GM18519 (cell line): ENCODE data around the gene ASPSCR1.

Experiments
- ATAC-seq: cut with Tn5 transposase; IDR thresholded peaks from one replicate; pipeline ENCODE4 v1.9.1; 2021; ENCODE audit warnings: mild to moderate bottlenecking, moderate library complexity; ENCODE audit not compliant: unreplicated experiment, low FRiP score

Gene ASPSCR1

GRCh38 chr17:81977211-81977808 is at the start of gene ASPSCR1:
Gene ASPSCR1, plus strand, starts transcription at chr17:81977629. Its CDS starts 18 bp downstream, at chr17:81977647.
- peak; percentile 60 for ATAC-seq

- ATAC-seq = peak; percentile 47
These were observed 49.5 kb upstream of the ASPSCR1 start, which contains the start of gene MAFG for GRCh38 chr17:81927653-81928543. Gene MAFG, minus strand, starts transcription at chr17:81927735. Its CDS starts 4,550 bp downstream, at chr17:81923185.

GRCh38 chr17:81928544-81929252 is 48.7 kb upstream of the ASPSCR1 start:
- no peak for ATAC-seq

- no peak for ATAC-seq
These were observed 47.9 kb upstream of the ASPSCR1 start for GRCh38 chr17:81929253-81930141.

GRCh38 chr17:81930142-81931125 is 47.0 kb upstream of the ASPSCR1 start:
- no peak for ATAC-seq

- ATAC-seq = no peak
These were observed 46.3 kb upstream of the ASPSCR1 start for GRCh38 chr17:81931189-81931556.

GRCh38 chr17:81931557-81932332 is 45.7 kb upstream of the ASPSCR1 start:
- no peak for ATAC-seq

GRCh38 chr17:81932333-81932983 is 45.0 kb upstream of the ASPSCR1 start:
- ATAC-seq = no peak

- ATAC-seq = no peak
These were observed 44.2 kb upstream of the ASPSCR1 start for GRCh38 chr17:81933178-81933699.

GRCh38 chr17:81934098-81934757 is 43.2 kb upstream of the ASPSCR1 start:
- no peak for ATAC-seq

- no peak for ATAC-seq
These were observed 42.4 kb upstream of the ASPSCR1 start for GRCh38 chr17:81934850-81935708.

- ATAC-seq = no peak
These were observed 41.7 kb upstream of the ASPSCR1 start for GRCh38 chr17:81935709-81936084.

- ATAC-seq = no peak
These were observed 38.2 kb upstream of the ASPSCR1 start for GRCh38 chr17:81939218-81939617.

- ATAC-seq = no peak
These were observed 37.5 kb upstream of the ASPSCR1 start for GRCh38 chr17:81939881-81940385.

- ATAC-seq = no peak
These were observed 36.6 kb upstream of the ASPSCR1 start for GRCh38 chr17:81940538-81941483.
